Tongue (tissue), 2 donors: ENCODE measurements around the gene NSMF. TPM values are rescaled to one million over a fixed set of nuclear protein-coding genes. Genes with fewer than 3 reads are reported as not detected.

Experiments used
- DNase-seq: peaks from one replicate; pipeline ENCODE4 v3.0.0-alpha.2; 2015
- total RNA-seq: library from RNA; depleted of rRNA; stranded (reverse); fragments of >200 nt; gene quantifications from one replicate; pipeline ENCODE4 v1.2.3, GENCODE V29; 2014

NSMF gene
- total RNA-seq, 1 donor from 2014 or later, result 10.7 TPM

DNA sequence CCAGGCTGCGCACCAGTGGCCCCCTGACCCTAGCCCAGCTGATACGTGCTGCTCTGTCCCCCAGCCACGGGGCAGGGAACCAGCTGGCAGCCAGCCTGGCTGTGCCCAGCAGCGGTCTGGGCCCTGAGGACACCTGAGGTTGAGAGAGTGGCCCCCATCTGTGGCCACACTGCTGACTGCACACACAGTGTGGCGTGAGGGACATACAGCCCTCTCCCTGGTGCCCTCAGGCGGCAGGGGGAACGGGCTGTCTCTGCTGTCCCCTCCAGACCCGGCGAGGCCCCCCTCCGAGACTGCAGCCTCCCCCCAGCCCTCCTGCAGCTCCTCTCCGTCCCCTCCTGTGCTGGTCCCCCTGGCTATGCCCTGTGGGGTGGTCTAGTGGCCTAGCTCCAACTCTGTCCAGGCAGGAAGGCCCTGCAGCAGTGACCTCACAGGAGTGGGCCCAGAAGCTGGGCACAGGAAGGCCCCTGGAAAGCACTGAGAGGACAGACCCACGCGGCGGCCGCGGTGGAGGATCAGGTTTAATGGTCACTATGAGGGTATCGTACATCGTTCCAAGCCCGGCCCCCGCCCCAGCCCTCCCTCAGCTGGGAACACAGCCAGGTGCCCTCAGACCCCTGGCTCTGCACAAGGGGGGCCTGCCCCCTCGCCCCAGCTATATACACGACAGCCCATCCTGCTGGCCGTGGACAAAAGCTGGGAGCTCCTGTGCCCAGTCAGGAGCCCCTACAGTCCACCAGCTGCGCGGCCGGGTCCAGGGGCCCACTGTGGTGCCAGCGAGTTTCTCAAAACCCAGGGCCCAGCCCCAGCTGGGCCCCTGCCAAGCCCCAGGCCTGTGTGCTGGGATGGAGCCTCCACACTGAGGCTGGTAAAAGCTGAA lies 11.2 kb downstream of the NSMF start:
- no peak for DNase-seq

DNA sequence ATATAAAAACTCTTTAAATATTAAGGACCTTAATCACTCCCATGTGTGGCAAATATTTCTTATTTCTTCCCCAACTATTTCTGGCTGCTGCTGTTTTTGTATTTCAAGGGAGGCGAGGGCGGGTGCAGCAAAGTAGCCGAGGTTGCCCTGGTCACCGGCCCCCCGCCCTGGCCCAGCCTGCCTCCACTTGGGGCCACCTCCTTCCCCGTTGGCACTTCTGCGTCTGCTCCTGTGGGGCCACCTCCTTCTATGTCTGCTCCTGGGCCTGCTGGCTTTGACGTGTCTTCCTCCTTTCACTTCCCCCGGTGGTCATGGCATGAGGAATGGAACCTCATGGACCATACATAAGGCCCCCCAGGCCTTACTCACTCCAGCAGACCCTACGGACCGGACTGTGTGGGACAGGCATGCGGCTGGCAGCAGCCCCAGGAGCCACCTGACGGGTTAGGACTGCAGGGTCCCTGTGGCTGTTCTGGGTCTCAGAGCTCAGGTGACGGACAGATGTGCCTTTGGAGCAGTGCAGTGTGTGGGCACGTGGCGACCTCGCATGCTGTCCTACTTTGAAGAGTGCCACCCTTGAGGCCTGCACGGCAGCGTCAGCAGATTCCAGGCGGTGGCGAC lies 12.2 kb downstream of the NSMF start:
- no peak for DNase-seq

DNA sequence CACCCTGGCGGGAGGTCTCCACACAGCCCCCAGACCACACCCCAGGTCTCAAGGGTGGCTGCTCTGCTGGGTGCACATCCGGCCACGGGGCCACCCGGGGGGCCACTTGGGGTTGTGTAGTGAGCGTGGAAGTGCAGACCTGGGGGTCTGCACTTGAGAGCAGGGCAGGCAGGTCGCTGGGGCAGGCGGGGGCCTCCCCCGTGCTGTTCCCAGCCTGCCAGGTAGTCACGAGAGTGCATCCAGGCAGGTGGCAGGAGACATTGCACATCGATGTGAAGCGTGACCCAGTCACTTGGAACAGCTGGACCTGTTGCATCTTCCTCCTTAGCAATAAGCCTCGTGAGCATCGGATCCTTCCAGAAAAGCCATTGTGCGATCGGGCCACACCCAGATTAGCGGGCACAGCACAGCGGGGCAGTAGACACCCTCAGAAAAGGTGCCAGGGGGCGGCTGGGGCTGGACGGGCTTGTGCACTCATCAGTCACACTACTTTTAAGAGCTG lies 13.2 kb downstream of the NSMF start:
- no peak for DNase-seq

DNA sequence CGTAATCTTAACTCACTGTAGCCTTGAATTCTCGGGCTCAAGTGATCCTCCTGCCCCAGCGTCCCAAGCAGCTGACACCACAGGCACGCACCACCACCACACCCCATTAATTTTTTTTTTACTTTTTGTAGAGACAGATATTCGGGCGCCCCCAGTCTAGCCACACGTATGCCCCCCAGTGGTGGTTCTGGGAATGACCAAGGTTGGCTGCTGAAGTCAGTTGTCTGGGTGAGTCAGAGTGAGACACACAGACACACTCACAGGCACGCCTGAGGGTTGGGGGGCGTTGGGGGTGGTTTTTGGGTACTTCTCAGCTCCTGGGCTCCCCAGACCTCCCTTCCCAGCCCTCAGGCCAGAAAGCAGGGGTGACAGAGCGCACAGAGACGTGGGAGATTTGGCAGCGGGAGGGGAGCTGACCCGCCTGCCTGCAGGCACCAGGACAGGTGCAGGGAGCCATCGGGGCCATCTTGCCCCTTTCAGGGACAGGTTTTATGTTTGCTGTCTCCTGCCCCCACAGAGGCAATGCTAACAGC lies 13.8 kb downstream of the NSMF start:
- DNase-seq, result peak; percentile 81

DNA sequence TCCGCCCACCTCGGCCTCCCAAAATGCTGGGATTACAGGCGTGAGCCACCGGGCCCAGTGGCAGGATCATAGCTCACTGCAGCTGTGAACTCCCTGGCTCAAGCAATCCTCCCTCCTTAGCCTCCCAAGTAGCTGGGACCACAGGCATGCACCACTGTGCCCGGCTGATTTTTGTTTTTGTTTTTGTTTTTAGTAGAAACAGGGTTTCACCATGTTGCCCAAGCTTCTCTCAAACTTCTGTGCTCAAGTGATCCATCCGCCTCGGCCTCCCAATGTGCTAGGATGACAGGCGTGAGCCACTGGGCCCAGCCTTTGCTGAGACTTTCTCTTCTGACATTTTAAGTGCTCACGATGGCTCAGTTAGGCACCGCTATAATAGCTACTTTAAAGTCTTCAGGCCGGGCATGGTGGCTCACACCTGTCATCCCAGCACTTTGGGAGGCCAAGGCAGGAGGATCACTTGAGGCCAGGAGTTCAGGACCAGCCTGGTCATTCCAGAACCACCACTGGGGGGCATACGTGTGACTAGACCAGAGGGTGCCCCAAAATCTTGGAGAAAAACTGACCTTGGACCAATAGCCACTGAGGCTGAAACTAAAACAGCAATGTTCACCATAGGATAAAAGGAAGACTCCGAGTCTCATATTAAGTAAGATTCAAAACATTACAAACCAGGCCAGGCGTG lies 14.9 kb downstream of the NSMF start:
- no peak for DNase-seq

DNA sequence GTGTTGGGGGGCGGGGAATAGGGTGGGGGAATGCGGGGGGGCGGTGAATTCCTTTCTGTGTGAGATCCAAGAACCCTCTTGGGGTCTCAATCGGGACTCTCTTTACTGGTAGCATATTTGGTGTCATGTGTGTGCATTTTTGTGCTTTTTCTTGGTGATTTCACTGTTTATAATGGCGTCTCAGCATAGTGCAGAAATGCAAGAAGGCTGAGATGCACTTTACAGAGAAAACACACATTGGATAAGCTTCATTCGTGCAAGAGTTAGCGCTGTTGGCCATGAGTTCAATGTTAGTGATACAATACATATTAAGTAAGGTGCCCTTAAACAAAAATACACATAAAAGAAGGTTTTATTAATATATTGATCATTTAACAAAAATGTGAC lies 17.2 kb downstream of the NSMF start:
- DNase-seq, result no peak

DNA sequence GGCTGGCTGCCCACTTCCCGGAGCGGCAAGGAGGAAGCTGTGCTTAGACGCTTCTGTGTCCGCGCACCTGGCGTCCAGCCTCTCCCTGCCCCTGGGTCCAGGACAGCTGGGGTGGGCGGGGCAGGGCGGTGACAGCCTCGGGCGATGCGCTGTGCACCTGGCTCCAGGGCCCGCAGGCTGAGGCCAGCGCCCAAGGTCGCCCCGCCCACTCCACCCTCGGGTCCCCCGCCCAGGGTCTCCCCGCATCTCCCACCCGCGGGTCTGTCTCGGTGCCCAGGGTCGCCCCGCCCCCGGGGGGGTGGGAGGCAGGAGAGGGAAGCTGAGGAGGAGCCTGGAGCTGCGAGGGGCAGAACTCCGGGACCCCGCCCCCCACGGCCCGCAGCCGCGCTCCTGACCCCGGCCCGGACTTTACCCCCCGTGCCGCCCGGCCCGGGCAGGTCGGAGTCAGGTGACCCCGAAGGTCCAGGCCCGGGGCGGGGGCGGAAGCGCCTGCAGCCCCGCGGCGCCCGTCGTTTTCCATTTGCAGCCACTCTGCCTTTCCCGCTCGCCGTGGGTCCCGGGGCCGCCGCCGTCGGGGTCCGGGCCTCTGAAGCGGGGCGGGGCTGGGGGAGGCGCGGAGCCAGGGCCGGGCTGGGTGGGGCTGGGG lies 17.7 kb downstream of the NSMF start, which contains the start of gene ENTPD8:
TSS of gene ENTPD8 (minus strand) at position 69 of the 646 bp plus-strand sequence. CDS start 3,072 bp downstream, outside the sequence.
- peak; percentile 77 for DNase-seq

DNA sequence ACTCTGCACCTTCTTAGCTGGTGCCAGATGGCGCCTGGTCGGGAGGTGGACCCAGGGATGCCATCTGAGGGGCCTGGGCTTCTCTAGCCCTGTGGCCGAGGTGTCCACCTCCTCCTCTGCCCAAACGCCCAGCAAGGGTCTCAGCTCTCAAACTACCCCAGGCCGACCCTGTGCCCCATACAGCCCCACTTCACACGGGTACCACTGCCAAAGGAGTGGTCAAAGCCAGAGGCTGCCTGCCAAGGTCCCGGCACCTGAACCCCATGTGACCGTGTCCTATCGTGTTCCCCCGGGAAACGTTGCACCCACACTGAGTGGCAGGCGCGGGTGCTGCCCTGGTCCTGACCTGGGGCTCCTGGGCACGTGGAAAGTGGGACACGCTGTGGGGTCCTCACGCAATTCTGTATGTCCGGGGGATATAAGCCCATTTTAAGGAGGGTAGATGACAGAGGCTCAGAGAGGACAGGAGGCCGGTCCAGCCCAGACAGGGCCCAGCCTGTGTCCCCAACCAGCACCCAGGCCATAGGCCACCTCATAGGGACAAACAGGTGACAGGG lies 19.9 kb downstream of the NSMF start:
- no peak for DNase-seq

DNA sequence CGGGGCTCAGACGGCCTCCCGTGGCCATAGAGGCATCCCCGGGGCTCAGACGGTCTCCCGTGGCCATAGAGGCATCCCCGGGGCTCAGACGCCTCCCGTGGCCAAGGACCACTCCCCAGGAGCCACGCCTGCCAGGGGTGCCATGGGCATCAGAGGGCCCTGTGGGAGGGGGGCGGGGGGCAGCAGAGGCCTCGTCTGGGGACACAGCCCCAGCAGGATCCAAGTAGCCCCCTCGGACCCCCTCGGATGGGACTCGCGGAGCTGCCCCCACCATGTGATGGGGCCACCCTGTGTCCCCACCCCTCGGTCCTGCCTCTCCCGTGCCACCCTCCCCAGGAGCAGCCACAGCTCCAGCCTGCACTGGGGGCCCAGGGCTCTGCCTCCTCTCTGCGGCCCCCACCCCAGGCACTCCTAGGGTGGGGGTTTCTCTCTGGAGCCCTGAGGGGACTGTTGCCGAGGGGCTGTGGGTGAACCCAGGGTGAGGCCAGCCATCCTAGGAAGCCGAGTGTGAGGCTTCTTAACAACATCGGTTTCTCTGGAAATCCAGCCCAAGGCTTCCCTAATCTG lies 20.5 kb downstream of the NSMF start:
- no peak for DNase-seq

DNA sequence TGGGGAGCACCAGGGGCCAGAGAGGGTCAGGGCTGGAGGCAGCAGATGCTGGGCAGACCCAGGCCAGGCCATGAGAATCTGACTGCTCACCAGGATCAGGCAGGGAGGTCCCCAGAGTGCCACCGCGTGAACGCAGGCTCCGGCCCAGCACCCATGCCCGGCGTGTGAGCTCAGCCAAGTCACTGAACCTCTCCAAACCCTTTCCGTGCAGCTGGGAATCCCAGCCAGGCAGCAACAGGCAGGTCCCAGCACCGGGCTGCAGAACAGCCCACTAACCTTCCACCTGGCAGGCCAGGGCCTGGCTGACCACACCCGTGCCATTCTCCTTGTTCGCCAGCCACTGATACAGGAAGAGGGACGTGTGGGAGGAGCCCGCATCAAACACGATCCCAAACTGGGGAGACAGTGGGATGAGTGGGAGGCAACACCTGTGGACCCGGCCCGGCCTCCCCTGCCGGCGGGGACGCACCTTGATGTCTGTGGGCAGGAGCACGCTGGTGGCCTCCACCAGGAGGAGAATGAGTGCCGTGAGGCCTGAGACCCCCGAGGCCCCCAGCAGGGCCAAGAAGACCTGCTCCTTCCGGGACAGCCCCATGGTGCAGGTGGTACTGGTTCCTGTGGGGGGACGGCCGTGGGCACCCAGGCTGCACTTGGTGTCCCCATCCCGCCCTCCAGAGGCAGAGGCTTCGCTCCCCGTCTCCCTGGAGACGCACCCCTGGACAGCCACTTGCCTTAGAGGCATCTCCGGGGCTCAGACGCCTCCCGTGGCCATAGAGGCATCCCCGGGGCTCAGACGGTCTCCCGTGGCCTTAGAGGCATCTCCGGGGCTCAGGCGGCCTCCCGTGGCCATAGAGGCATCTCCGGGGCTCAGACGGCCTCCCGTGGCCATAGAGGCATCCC lies 21.2 kb downstream of the NSMF start:
- DNase-seq, result no peak

DNA sequence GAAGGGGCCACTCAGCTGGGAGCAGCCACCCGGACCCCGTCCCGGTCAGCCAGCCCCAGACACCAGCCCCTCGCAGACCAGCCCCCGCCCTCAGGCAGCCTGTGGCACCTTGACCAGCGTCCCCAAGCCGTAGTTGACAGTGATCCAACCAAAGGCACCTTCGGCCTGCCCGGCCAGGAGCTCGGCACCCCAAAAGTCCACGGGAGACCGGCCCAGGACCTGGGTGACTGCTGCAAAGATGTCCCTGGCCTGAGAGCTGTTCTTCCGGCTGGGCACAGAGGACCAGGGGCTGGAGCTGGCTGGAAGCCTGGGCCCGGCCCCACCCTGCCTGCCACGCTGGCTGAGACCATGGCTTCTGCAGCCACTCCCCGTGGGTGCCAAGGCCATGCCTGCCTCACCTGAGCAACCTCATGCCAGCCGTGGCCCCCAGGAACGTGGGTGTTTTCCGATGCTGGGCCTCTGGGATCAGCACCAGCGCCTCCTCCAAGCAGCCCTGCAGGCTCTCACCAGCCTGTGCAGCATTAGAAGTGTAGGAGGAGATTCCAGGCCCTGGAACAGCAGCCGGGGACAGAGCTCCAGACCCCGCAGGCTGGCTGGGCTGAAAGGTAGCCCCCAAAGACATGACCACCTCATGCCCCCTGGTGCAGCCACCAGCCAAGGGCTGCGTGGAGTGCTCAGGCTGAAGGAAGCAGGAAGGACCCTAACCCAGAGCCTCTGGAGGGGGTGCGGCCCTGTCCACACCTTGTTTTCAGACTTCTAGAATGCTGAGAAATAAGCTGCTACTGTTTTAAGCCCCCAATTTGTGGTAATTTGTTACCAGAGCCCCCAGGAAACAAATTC lies 22.2 kb downstream of the NSMF start:
- no peak for DNase-seq

DNA sequence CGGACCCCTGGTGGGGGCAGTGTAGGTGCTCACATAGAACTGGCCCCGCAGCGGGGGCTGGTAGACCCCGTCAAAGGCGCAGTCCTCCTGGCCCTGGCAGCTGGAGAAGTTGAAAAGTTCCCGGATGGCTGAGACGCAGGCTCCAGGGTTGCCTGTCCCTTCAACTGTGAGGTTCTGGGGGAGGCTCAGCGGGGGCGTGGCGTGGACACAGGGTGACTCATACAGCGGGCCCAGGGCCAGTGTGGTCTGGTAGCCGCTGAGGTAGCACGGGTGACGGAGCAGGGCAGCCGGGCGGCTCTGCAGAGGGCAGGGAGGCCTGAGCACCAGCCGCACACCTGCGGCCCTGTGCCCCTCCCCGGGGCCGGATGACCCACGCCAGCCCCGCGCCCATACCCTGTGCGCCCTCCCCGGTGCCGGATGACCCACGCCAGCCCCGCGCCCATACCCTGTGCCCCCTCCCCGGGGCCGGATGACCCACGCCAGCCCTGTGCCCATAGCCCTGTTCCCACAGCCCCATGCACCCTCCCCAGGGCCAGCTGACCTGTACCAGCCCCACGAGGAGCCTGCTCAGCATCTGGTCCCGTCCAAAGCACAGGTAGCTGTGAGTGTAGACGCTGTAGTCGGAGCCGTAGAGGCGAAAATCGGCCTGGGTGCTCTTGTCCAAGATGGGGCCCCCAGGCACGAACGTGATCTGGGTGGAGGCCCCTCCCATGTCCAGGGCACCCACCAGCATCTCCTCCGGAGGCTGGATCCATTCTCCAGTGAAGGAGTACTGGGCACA lies 23.0 kb downstream of the NSMF start:
- no peak for DNase-seq

DNA sequence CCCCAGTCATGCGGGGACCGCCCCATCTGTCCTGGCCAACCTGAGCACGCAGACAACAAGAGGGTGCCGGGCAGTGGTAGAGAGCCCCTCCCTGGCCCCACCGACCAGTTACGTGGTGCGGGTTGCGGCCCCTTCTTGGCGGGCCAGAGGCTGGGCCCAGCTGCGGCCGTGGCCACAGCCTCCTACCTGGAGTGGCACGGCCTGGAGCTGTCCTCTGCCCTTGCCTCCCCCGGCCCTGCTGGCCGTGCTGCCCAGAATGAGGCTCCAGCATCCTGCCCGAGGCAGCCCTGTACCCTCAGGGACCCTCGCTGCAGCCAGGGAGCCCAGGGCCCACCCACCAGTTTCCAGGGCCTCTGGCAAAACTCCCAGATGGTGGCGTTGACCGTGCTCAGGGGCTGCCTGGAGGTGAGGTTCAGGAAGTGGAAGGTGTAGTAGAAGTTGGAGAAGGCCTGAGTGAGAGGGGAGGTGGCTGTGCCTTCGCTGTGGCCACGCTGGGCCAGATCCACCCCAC lies 23.7 kb downstream of the NSMF start:
- no peak for DNase-seq

DNA sequence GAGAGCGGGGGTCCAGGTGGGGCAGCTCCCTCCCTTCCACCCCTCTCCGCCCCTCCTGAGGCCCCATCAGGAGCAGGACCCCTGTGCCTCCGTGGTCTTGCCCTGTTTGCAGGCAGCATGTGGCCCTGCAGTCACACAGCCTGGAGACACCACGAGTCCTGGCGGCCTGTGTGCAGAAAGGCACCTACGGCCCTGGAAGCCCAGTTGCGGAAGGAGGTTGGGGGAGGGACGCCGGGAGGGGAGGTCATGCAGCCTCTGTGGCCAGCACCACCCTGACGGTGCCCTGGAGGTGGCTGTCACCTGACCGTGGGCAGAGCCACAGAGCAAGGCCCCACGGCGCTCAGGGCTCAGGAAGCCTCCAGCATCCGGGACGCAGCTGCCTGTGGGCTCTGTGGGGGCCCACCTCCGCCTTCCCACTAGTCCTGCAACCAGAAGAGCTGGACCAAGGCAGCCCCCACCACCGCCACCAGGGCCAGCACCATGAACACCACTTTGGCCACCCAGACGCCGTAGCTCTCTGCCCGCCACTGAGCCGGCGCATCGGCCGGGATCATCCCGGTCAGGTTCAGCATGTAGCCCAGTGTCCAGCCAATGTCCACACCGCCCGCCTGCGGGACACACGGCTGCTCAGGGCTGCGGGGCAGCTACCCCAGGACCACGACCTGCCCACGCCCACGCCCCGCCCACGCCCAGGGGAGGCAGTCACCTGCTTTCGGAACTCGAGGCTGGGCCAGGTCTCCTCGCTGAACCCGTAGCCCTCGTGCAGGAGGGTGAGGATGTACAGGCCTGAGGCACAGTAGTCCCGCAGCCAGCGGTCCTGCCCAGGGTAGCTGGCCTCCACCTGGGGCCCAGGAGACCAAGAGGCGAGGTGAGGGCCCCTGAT lies 24.4 kb downstream of the NSMF start:
- DNase-seq, result no peak

DNA sequence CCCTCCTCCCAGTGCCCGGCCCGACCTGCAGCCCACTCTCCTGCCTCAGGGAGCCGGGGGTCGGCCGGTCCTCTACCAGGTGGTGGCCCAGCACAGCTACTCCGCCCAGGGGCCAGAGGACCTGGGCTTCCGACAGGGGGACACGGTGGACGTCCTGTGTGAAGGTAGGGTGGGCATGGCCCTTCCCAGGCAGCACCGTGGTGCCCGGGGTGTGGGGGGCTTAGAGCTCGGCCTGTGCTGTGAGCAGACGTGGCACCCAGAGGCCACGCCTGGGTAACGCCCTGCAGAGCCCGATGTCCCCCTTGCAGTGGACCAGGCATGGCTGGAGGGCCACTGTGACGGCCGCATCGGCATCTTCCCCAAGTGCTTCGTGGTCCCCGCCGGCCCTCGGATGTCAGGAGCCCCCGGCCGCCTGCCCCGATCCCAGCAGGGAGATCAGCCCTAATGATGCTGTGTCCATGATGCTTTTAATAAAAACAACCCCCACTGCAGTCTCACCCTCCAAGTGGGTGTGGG lies 25.2 kb downstream of the NSMF start:
- DNase-seq, result no peak

DNA sequence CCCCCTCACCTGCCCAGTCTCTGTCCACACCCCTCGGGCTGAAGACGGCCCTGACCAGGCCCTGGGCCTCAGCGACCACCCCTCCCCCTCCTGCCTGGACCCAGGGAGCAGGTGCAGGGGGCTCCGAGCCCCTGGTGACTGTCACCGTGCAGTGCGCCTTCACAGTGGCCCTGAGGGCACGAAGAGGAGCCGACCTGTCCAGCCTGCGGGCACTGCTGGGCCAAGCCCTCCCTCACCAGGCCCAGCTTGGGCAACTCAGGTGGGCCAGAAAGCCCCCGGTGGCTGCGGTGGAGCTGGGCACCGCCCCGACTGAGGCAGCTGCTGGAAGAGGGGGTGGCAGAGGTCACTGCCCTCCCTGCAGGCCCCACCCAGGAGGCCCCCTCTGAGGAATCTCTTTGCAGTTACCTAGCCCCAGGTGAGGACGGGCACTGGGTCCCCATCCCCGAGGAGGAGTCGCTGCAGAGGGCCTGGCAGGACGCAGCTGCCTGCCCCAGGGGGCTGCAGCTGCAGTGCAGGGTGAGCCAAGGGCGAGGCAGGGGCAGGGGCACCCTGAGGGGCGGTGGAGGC lies 25.7 kb downstream of the NSMF start:
- DNase-seq, result no peak
